GM19240 (cell line): ENCODE measurements around the gene CIT.
A peak's percentile ranks its signal among the peaks of the same experiment; 100 is the strongest.
"Not testable (repeated sequence)": the region's sequence is repeated elsewhere in the genome, so short reads cannot be mapped to it uniquely, and the experiment has no call there.

Source experiments
- DNase-seq: peaks from one replicate; pipeline ENCODE4 v3.0.0; 2011; ENCODE audit warnings: low spot score; ENCODE audit not compliant: insufficient read length

The CIT gene, protein sequence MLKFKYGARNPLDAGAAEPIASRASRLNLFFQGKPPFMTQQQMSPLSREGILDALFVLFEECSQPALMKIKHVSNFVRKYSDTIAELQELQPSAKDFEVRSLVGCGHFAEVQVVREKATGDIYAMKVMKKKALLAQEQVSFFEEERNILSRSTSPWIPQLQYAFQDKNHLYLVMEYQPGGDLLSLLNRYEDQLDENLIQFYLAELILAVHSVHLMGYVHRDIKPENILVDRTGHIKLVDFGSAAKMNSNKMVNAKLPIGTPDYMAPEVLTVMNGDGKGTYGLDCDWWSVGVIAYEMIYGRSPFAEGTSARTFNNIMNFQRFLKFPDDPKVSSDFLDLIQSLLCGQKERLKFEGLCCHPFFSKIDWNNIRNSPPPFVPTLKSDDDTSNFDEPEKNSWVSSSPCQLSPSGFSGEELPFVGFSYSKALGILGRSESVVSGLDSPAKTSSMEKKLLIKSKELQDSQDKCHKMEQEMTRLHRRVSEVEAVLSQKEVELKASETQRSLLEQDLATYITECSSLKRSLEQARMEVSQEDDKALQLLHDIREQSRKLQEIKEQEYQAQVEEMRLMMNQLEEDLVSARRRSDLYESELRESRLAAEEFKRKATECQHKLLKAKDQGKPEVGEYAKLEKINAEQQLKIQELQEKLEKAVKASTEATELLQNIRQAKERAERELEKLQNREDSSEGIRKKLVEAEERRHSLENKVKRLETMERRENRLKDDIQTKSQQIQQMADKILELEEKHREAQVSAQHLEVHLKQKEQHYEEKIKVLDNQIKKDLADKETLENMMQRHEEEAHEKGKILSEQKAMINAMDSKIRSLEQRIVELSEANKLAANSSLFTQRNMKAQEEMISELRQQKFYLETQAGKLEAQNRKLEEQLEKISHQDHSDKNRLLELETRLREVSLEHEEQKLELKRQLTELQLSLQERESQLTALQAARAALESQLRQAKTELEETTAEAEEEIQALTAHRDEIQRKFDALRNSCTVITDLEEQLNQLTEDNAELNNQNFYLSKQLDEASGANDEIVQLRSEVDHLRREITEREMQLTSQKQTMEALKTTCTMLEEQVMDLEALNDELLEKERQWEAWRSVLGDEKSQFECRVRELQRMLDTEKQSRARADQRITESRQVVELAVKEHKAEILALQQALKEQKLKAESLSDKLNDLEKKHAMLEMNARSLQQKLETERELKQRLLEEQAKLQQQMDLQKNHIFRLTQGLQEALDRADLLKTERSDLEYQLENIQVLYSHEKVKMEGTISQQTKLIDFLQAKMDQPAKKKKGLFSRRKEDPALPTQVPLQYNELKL (N-terminal part only)

DNA sequence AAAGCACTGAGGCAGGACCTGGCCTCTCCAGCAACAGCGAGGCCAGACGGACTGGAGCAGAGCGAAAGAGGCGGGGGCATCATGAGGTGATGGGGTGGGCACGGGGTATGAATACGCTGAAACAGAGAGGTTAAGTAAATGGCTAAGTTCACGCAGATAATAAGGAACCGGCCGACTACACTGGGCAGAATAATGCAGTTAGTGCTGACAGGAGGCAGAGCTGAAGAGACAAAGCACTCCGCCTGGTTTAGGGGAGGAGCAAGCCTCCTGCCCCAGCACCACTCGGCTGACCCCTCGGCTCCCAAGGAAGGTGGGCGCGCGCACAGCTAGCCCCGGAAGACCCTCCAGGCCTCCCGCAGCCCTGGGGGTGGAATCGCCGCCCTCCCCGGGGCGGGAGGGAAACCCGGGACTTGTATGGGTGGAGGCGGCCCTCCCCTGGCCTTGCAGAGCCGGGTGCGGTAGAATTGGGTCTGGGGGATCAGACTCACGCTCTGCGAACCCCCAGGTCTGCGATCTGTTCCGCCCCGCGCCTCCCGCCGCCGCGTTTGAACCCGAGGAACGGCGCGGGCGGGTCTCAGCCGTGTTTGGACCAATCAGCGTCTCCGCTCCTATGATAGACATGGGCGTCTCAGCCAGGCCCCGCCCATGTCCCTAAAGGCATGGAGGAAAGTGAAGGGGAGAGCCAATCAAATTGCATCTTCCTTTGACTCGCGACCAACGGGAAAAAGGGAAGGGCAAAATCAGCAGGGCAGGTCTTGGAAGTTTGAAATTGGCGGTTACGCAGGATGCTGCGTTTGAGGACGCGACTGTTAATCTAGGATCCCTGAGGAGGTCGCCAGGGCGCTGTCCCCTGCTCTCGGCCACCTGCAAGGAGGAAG lies at the start of gene CIT:
Gene CIT, minus strand, starts transcription at position 560 of the 878 bp plus-strand sequence. CDS start 1,152 bp downstream, outside the sequence.
- DNase-seq = peak; percentile 92

DNA sequence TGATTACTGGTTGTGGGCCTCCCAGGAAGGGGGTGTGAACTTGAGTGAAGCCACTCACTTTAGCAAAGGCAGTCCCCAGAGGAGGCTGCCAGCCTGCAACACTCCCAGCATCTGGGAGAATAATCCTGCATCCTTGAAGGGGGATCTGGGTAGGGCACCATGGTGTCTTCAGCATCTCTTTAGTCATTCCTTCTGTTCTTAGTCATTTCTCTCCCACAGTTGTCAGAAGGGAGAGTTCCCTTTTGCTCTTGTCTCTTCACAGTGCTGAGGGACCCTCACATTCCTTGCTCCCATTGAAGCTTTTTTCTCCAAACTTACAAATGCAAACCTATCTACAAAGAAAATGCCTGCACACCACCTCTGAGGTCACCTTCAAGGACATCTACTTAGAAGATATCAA lies 48.1 kb upstream of the CIT start:
- DNase-seq = no peak

DNA sequence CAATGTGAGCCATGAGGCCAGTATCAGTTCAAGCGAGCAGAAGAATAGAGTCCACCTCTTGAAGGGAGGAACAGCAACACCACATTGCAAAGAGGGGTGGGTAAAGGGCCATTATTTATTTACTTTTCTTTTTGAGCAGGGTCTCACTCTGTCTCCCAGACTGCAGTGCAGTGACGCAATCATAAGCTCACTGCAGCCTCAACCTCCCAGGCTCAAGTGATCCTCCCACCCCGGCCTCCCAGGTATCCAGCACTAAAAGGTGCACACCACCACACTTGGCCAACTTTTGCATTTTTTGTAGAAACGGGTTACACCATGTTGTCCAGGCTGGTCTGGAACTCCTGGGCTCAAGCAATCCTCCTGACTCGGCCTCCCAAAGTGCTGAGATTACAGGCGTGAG lies 42.9 kb upstream of the CIT start:
- DNase-seq = no peak

DNA sequence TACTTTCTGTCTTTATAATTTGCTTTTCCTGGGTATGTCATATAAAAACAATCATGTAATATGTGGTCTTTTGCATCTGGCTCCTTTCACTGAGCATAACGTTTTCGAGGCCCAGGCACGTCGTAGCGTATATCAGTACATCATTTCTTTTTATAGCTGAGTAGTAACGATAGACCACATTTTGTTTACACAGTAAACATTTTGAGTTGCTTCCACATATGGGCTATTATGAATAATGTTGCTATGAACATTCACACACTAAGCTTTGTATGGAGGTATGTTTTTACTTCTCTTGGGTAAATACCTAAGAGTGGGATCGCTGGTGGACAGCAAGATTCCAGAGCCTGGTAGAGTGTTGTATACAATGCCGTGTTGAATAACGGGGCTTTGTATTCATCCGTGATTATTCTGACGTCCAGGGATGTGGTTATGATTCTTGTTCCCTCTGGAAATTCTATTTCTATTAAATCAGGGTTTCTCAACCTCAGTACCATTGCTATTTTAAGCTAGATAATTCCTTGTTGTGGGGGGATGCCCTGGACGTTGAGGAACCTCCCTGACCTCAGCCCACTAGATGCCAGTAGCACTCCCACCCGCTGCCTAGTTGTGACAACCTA lies 38.9 kb upstream of the CIT start:
- no peak for DNase-seq

DNA sequence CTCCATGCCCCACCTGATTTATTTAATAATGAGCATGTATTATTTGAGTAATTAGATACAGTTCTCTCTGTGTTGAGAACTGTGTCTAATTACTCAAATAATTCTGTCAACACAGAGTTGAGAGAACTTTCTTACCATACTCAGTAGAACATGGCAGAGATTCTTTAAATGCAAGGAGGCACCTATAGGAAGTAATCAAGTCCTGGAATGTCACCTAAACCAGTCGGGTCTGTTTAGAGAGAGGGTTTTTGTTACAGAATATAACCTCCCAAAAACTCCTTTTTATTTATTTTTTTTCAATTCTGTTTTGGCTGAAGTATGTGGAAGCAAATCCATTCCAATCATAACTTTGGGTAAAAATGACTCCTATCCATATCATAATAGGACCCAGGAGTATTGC lies 37.5 kb upstream of the CIT start:
- DNase-seq = no peak

DNA sequence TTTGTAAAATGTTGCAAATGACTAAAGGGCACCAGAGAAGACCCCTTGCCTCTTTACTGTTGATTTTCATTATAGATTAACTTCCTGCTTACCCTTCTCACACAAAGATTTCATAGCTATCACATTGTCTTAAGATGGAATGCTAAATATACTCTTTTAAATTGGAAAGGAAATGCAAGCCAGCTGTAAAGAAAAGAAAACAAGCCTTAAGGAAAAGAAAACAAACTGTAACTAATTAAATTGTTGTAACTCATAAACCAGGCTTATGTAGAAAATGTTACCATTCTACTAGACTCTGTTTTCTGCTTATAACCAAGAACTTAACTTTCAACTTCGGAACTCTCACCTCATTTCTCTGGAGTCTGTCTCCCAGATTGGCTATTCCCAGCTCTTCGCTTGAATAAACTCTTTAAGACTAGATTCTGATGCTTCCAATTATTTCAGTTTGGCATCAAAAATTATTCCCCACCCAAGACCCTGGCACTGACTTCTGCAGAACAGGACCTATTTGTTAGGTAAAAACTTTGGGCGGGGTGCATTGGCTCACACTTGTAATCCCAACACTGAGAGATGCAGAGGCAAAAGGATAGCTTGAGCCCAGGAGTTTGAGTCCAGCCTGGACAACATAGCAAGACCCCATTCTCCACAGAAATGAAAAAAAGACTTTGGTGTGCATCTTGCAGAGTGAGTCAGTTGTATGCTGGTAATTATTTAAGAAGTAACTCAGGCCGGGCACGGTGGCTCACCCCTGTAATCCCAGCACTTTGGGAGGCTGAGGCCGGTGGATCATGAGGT lies 36.6 kb upstream of the CIT start:
- DNase-seq = no peak

DNA sequence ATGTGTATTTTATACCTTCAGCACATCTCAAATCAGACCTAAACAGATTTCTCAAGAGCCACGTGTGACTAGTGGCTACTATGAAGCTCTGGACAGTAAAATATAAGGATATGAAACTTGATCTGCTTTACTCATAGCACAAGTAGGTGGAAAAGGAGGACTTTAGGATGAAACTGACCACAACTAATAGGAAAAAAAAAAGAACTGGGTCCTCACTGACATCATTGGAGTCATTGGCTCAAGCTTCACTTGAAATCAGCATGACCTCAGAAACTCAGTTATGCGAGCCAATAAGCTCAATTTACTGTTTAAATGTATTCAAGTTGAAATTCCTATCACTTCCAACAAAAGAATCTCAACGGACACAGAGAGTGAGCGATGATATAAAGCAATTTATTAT lies 34.1 kb upstream of the CIT start:
- DNase-seq = no peak

DNA sequence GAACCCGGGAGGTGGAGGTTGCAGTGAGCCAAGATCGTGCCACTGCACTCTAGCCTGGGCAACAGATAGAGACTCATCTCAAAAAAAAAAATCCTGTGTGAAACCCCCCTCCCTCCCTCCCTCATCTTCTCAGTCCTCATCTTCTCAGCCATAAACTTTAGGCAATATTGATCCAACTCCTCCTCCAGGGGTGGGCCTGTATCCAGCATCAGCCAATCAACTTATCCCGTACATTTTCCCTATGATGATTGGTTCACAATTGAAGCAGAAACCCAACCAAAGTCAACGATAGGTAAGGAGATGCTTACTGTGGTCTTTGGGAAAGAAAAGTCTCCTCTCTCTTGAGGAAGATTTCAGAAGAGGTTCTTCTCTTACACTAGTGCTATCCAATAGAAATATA lies 33.5 kb upstream of the CIT start:
- DNase-seq = no peak

DNA sequence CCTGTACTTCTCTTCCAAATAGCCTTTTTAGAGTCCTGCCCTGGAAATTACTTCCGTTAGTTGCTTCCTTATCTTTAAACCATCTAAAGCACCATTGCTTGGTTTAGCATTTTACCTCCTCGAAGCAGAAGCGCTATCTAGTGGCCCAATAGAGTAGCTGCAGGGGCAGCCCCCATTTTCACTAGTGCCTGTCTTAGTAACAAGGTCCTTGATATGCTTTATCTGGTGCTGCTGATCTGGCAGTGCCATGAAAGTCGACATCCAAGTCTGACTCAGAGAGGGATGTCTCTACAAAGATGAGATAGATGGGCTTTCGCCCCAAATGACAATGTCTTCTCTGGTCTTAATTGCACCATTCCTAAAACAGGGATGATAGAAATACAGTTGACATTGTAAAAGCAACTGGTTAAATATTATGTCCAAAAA lies 25.0 kb upstream of the CIT start:
- DNase-seq = peak; percentile 43

DNA sequence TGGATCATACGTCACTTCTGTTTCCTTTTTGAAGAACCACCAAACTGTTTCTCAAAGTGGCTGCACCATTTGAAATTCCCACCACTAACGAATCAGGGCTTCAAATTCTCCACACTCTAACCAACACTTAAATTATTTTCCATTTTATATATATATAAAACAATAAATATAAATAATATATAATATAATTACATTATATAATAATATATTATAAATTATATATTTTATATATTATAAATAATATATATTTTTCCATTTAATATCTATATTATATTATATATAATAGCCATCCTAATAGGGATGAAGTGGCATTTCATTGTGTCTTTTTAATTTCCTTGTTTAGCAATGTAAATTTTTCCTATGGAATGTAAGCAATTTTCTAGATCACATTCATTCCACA lies 24.6 kb upstream of the CIT start:
- no peak for DNase-seq

DNA sequence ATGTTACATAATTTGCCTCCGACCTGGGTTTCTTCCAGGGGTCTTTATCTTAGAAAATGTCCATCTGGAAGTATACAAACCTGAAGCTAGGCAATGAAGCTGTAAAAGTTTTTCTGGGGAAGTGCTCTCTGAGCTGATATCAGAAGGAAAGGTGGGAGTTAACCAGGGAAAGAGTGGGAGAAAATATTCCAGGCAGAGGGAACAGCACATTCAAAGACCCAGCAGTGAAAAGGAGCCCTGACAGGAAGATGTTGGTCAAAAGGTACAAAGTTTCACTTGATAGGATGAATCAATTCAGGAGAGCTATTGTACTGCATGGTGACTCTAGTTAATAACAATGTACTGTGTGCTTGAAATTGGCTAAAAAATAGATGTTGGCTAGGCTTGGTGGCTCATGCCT lies 17.8 kb upstream of the CIT start:
- no peak for DNase-seq

DNA sequence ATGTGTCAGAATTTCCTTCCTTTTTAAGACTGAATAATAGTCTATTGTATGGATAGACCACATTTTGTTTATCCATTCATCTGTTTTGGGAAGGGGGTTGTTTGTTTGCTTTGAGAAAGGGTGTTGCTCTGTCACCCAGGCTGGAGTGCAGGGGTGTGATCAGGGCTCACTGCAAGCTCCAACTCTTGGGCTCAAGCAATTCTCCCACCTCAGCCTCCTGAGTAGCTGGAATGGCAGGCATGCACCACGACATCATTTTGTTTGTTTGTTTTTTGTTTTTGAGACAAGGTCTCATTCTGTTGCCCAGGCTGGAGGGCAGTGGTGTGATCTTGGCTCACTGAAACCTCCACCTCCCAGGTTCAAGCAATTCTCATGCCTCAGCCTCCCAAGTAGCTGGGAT lies 15.5 kb upstream of the CIT start:
- not testable (repeated sequence) for DNase-seq

DNA sequence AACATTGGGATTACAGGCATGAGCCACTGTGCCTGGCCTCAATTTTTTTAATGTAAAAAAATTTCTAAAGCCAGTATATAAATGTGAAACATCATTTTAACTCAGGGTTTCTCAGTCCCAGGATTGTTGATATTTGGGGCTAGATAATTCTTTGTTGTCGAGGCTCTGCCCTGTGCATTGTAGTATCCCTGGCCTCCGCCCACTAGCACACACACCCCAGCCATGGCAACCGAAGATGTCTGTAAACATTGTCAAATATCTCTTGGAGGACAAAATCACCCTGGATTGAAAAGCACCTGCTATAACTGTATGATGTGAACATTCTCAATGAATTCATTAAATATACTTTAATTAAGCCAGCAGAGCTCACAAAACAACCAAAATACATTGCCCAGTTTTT lies 8.4 kb upstream of the CIT start:
- DNase-seq = no peak

DNA sequence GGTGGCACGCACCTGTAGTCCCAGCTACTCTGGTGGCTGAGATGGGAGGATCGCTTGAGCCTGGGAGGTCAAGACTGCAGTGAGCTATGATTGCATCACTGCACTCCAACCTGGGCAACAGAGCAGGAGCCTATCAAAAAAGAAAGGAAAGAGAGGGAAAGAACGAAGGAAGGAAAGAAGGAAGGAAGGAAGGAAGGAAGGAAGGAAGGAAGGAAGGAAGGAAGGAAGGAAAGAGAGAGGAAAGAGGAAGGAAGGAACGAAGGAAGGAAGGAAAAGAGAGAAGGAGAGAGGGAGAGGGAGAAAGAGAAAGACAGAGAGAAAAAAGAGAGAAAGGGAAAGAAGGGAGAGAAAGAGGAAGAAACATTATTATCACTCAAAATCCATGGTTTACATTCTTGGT lies 6.7 kb upstream of the CIT start:
- DNase-seq = not testable (repeated sequence)

DNA sequence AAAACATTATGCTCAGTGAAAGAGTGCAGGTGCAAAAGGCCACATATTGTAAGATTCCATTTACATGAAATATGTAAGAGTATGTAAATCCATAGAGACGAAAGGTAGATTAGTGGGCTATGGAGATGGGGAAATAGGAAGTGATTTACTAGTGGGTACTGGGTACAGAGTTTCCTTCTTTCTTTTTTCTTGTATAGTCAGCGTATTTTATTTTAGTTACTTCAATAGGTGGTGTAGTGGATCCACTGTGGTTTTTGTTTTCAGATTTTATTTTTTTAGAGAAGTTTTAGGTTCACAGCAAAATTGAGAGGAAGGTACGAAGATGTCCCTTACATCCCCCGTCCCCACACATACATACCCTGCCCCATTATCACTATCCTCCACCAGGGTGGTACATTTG lies 6.1 kb upstream of the CIT start:
- no peak for DNase-seq

DNA sequence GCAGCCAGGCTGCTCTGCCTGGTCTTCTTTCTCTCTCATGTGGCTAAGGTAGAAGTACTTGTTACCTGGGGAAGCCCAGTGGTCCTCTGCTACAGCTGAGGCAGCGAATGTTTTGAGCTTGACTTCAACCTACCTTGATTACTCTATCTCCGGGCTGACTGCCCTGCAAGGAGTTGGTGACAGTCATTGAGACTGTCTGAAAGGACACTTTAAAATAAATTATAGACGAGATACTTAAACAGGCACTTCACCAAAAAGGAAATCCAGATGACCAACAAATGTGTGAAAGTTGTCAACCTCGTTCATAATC lies 474 bp upstream of the CIT start:
- no peak for DNase-seq

DNA sequence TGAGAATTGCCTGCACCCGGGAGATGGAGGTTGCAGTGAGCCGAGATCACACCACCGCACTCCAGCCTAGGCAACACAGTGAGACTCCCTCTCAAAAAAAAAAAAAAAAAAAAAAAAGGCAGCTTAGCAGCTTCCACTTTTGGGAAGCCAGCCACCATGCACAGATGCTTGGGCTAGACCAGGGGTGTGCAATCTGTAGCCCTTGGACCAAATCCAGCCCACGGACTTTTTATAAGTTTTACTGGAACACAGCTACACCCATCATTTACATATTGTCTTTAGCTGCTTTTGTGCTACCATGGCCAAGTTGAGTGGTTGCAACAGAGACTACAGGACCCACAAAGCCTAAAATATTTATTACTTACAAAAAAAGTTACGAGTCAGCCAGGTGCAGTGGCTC lies 6.7 kb downstream of the CIT start:
- no peak for DNase-seq

DNA sequence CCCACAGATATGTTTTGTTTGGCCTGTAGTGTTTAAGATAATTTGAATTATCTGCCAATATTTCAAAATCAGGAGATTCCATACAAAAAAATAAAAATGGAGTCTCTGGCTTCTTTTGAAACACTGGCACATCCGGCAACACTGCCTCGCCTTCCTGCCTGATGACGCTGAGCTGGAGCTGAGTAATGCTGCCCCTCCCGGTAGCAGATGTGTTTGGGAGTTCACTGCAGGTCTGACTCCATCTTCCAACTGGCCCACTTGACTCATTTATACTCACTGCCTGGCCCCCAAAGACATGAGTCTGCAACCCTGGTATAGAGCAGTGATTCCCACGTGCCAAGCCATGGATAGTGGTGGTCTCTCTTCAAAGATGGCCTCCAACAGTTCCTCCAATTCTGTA lies 7.4 kb downstream of the CIT start:
- DNase-seq = no peak

DNA sequence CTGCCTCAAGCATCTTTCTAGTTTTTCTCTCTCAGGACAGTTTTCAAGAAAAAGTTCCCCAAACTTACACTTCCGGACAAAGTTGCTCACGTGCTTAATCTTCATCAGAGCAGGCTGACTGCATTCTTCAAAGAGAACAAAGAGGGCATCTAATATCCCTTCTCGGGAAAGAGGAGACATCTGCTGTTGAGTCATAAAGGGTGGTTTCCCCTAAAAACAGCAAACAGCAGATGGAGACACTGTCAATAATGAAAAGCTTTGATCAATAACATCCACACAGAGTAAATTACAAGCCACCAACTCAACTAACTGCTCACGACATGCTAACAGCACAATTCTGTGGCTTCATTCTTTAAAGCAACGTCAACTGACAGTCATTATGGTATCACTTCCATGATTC lies 8.1 kb downstream of the CIT start:
- no peak for DNase-seq

DNA sequence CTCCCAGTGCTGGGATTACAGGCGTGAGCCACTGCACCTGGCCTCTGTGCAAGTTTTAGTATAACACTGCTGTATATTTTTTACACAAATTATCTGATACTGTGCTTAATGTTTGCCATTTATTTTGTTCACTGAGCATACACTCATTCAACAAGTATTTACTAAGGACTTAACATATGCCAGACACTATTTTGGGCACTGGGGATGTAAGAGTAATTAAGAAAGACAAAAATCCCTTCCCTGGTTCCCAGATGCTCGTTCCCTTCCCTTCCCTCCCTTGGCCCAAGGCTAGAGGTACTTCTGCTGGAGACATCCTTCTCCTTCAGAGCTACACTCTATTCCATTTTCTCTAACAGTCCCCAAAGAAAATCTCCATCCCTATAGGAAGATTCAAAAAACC lies 12.5 kb downstream of the CIT start:
- no peak for DNase-seq
